HG03521 (cell line): ENCODE results near the gene IRGC.
"Not testable (repeated sequence)": the region's sequence is repeated elsewhere in the genome, so short reads cannot be mapped to it uniquely, and the experiment has no call there.

Experiments used
- ATAC-seq: cut with Tn5 transposase; IDR thresholded peaks from one replicate; pipeline ENCODE4 v1.9.1; 2021; ENCODE audit warnings: mild to moderate bottlenecking, moderate library complexity; ENCODE audit not compliant: unreplicated experiment

IRGC gene, protein sequence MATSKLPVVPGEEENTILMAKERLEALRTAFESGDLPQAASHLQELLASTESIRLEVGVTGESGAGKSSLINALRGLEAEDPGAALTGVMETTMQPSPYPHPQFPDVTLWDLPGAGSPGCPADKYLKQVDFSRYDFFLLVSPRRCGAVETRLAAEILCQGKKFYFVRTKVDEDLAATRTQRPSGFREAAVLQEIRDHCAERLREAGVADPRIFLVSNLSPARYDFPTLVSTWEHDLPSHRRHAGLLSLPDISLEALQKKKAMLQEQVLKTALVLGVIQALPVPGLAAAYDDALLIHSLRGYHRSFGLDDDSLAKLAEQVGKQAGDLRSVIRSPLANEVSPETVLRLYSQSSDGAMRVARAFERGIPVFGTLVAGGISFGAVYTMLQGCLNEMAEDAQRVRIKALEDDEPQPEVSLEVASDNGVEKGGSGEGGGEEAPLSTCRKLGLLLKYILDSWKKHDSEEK

DNA sequence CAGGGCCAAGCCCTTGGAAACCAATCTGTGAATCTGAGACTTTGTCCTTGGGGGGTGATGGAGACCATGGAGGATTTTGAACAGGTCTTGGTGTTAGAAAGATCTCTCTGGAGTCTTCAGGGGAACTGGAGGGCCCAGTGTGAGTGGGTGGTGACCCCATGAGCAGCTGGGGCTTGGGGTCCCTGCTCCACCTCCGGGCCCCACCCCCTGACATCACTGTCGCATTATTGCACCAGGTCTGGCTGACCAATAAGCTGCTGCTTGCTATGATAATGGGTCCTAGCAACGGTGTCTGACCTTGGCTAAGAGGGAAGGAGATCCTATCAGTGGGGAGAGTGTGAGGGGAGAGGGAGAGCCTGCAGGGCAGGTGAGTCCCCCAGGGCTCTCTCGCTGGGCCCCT is at the start of gene IRGC:
Gene IRGC (plus strand): TSS at position 301 of the 400 bp plus-strand sequence. CDS start 2,483 bp downstream, outside the sequence.
- ATAC-seq = no peak

DNA sequence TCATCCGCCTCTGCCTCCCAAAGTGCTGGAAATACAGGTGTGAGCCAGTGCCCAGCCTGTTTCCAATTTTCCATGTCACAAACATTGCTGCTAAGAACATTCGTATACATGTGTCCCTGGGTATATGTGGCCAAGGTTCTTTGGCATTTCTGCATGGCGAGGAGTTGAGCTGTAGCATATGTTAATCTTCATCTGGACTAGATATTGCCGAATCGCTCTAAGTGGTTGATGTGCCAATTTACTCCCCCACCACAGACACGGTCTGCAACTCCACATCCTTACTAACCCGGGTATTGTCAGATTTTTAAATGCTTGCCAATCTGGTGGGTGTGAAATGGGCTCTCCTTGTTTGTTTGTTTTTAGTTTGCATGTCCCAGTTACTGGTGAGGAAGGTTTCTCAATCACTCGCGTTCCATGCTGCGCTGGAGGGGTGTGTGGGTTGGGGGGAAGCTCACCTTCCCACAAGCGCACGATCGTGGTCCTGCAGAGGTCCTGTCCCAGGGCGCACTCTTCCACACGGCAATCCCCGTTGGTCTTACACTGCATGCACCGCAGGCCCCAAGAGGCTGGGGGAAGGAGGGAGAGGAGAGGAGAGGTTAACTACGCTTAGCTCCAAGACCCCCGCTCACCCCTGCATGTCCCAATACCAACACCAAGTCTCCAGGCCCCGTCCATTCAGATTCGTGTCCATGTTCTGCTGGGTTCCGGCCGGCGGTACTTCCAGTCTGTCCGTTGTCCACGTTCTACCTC is 48.6 kb upstream of the IRGC start:
- no peak for ATAC-seq

DNA sequence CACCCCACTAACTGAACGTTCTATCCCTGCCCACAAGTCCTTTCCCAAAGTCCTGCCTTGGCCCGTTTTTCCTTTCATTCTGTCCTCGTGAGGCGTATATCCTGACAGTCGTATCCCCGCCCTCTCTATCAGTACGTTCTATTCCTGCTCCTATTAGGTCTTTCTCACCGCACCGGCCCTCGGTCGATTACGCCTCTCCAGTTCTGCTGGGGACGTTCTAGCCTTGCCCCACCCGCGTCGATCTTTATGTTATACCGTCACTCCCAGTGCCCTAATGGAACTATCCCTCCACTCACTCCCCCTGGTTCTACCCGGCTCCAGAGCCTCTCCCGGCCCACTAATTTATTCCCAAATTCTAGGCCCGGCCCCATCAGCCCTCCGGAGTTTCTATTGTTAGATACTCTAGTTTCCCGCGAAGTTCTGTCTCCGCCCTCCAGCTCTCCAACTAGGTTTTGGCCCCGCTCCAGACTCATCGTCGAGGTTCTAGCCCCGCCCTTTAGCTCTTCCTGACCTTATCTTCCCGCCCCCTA is 47.9 kb upstream of the IRGC start:
- no peak for ATAC-seq

DNA sequence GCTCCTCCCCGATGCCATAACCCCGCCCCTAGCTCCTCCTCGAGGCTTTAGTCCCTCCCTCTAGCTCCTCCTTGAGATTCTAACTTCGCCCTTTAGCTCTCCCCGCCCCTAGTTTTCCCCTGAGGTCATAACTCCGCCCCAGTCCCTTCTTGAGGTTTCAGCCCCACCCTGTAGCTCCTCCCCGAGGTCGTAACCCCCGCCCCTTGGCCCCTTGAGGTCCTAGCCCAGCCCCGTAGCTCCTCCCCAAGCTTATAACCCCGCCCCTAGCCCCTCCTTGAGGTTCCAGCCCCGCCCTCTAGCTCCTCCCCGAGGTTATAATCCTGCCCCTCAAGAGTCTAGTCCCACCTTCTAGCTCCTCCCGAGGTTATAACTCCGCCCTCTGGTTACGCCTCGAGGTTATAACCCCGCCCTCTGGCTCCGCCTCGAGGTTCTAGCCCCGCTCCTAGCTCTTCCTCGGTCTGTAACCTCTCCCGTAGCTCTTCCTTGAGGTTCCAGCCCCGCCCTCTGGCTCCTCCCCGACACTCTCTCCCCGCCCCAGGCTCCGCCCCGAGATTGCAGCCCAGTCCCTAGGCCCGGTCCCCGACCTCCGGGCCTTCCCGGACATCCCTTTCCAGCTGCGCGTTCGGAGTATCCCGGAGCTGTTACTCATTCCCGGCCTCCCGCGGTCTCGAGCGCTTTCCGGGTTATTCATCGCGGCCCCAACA is 47.3 kb upstream of the IRGC start:
- peak; percentile 84 for ATAC-seq

DNA sequence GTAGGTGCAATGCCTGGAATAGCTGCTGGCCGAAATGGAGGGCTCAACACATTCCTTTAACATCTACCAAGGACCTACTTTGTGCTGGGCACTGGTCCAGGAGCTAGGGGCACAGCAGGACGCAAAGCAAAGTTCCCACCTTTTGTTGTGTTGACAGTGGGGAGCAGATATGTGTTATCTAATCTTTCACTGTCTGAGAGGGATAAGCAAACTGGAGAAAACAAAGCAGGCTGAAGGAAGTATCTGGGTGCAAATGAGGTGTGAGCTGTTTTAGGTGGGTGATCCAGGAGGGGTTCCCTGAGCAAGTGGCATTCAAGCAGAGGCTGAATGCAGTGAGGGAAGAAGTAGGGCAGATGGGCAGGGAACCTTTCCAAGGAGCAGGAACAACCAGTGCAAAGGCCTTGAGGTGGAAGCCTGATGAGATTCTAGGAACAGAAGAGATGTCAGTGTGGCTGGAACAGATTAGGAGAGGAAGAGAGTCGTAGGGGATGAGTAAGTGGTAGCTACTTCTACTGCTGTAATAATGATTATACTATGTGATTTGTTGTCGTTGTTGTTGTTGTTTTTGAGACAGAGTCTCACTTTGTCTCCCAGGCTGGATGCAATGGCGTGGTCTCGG is 43.7 kb upstream of the IRGC start:
- no peak for ATAC-seq

DNA sequence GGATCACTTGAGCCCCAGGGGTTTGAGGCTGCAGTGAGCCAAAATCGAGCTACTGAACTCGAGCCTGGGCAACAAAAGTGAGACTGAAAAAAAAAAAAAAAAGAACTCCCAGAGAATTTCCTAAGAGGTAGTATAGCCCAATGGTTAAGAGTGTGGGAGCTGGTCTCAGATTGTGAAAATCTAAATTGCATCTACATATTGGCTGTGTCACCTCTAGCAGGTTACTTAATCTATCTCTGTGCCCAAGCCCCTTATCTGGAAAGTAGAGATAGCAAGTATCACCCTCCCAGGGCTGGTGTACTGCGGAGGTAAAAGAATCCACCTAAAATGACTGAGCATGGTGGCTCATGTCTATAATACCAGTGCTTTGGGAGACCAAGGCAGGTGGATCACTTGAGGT is 42.2 kb upstream of the IRGC start:
- no peak for ATAC-seq

DNA sequence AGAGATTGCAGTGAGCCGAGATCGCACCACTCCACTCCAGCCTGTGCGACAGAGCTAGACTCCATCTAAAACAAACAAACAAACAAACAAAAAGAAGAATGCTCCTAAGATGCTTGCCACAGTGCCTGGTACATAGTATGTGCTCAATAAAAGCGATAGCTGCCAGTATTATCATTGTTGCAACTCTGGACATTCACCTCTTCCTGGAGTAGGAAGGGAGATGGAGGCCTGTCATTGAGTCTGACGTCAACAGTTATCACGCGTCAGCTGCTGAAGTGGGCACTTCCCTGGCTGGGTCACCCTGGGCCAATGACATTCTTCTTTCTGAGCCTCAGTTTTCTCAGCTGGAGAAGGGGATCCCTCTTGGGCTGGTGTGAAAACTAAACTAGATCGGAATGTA is 41.7 kb upstream of the IRGC start:
- ATAC-seq = no peak

DNA sequence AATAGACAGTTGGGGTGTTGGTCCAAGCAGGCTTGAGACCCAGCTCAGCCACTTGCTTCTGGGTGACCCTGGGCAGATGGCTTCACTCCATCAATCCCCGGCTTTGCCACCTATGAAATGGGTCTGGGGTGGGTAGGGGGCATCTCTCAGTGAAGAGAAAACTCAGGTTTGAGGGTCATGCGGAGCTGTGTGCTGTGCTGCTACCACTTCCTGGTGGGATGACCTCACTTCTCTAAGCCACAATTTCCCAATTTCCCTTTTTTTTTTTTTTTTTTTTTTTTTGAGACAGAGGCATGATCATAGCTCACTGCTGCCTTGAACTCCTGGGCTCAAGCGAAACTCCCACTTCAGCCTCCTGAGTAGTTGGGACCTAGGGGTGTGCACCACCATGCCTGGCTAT is 41.3 kb upstream of the IRGC start:
- no peak for ATAC-seq

DNA sequence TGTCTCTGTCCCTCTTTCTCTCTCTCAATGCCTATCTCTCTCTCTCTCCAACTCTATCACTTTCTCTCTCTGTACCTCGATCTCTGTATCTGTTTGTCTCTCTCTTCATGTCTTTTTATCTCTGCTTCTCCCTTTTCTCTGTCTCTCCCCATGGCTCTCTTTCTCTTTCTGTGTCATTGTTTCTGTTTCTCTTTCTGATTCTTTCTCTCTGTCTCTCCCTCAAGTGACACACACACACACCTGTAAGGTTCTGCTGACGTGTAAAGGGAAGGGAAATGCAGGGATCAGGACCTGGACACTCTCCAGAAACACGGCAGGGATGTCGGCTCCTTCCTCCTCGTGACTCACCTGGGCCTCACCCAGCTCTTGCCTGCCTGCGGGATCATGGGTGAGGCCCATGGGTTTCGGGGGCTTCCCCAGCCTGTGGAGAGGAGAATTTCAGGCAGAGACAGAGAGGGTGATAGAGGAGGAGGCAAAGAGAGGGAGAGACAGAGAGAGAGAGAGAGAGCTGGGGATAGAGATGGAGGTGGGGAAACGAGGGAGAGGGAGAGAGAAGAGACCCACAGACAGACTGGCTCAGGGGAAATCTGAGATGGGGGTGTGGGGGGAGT is 40.5 kb upstream of the IRGC start:
- ATAC-seq = no peak

DNA sequence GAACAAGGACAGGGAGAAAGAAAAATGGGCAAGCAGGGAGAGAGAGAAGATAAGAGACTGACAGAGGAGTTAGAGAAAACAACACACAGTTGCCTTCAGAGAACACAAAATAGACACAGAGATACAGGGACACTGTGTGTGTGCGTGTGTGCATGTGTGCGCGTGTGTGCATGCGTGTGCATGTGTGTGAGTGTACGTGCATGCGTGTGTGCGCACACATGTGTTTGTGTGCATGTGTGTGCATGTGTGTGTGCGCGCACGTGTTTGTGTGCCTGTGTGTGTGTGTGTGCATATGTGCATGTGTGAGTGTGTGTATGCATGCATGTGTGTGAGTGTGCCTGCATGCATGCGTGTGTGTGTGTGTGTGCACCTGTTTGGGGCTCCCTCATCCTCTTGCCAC is 40.0 kb upstream of the IRGC start:
- no peak for ATAC-seq

DNA sequence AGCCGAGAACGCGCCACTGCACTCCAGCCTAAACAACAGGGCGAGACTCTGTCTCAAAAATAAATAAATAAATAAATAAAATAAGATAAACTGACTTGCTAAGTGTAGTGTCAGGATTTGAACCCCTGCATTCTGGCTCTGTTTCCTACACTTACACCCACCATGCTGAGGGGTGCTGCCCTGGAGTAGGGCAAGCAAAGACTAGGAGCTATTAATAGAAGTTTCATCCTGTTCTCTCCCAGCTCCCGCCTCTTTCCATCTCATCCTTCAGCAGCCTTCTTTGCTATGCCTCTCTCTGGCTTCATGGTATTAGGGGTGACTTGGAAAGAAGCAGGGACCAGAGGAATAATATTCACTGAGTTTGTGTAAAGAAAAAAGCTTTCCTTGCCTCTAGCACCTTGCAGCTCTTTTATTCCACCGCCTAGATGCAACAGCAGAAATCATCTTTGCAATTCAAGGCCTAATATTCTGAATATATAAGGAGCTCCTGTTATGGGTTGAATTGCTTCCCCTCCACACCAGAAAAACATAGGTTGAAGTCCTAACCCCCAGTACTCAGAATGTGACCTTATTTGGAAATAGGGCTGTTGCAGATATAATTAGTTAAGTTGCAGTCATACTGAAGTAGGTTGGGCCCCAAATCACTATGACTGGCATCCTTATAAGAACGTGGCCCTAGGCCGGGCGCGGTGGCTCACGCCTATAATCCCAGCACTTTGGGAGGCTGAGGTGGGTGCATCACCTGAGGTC is 37.2 kb upstream of the IRGC start:
- no peak for ATAC-seq

DNA sequence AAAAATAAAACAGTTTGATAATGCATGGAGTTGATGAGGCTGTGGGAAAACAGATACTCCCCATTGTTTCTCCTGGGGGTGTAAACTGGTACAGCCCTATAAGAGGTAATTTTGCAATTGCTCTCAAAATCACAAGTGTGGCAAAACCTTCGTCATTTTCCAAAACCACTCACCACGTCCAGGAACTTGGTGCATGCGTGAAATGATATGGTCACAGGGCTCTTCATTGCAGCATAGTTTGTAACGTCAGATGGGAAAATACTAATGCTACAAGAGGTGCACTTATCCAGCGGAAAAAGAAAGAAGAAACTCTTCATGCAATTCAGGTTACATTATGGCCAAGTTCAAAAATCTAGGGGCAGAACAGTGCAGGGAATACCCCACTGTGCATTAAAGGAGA is 34.1 kb upstream of the IRGC start:
- ATAC-seq = no peak

DNA sequence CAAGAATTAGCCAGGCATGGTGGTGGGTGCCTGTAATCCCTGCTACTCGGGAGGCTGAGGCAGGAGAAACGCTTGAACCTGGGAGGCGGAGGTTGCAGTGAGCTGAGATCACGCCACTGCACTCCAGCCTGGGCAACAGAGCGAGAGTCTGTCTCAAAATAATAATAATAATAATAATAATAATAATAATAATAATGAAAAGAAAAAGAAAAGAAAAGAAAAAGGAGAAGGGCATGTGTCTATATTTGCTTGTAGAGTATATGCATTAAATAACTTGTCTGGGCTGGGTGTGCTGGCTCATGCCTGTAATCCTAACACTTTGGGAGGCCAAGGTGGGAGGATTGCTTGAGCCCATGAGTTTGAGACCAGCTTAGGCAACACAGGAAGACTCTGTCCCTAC is 33.6 kb upstream of the IRGC start:
- ATAC-seq = not testable (repeated sequence)

DNA sequence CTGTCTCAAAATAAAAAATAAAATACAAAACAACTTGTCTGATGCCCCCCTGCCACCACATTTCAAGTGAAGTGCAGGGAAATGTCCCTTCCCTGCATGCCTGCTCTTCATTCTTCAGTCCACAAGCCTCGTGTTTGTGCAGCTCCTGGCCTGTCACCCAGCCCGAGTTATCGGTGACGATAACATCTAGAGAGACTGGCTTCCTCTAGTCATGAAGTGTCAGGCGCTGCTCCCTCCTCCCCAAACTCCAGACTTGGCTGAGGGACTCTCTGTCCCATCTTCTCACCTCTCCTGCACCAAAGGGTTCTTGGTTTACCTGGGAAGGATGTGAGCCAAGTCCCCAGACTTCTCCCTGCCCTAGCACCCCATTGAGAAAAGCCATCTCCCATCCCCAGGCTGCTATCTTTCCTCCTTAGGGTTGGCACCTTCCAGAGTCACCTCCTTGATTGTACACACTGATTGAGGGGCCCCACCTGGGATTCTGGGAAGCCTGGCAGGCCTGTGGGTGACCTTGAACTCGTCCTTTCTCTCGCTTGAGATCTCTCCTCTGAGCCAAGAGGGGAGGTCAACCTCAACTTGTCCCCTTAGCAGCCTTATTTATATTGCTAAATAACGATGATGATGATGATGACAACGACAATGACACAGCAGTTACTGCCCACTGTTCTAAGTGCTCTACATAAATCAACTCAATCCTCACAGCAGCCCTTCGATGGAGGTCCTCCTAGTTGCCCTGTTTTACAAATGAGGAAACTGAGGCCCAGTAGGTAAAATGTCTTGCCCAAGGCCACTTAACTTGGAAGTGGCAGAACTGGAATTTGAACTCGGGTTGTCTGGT is 32.8 kb upstream of the IRGC start:
- no peak for ATAC-seq

DNA sequence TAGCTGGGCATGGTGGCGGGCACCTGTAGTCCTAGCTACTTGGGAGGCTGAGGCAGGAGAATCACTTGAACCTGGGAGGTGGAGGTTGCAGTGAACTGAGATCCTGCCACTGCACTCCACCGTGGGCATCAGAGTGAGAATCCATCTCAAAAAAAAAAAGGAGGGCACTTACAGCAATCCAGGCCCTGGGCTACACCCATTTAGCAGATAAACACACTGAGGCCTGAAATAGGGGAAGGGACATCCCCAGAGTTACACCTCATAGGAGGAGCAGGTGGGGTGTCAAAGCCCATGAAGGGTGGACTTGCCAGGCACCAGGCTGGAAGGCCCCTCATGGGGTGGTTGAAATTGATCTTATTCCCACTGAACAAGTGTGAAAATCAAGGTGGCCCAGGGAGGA is 32.0 kb upstream of the IRGC start:
- ATAC-seq = no peak

DNA sequence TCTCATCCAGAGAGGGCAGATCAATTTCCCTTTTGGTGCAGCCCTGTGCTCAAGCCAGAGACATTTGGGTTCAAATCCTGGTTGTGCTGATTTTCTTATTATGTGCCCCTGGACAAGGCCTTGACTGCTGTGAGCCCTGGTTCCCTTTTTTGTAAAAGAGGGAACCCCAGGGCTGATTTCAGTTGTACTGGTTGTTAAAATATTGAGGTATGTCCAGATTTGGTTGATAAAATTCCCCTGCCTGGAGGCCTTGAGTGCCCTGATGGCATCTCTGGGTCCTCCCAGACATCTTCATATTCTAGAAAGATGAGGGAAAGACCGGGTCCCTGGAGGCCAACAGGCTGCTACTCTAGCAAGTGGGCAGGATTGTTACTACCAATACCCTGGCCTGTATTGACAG is 31.6 kb upstream of the IRGC start:
- ATAC-seq = no peak

DNA sequence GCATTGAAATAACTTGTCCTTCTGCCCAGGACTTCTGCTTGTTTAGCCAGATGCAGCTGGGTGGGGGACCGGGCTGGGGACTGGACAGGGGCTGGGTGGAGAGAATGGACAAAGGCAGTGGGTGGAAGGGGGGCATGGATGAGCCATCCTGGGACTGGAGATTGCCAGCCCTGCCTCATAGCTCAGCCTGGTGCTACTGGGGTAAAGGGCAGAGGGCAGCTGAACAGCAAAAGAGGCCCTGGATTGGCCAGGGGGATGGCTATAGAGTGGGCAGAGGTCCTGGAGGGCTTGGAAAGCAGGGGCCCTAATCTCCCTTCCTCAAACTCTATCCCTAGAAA is 28.2 kb upstream of the IRGC start:
- ATAC-seq = no peak

DNA sequence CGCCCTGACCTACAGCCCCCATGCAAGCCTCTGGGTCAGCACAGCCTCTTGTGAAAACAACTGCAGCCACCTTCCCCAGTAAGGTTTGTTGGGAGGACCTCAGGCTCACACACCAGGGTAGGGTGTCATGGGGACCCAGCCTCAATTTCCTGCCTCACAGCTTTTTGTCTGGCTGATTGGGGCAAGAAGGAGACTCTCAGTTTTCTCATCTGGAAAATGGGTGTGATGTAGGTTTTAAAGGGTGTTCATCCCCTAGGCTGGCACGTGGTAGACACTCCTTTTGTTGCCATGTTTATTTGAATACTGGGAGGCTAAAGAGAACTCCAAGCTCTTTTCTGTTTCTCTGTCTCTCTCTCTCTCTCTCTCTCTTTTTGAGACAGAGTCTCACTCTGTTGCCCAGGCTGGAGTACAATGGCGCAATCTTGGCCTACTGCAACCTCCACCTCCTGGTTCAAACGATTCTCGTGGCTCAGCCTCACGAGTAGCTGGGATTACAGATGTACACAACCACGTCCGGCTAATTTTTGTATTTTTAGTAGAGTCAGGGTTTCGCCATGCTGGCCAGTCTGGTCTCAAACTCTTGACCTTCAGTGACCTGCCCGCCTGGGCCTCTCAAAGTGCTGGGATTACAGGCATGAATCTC is 27.7 kb upstream of the IRGC start:
- ATAC-seq = no peak

DNA sequence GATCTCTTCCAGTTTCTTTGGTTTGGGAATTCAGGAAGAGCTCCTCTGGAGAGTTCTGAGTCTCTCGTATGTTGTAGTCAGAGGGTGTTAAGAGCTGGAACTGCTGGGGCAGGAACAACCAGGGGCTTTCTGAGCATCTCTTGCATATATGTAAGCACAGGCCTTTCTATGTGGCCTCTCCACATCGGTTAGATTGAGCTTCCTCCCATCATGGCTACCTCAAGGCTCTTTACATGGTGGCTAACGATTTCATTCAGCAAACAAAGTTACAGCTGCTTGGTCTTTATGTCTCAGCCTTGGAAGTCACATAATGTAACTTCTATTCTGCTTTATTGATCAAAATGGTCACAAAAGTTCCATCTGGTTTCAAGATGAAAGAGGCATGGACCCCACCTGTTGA is 25.4 kb upstream of the IRGC start:
- ATAC-seq = no peak
